Type B pancreatic cell (in vitro differentiated cells): ENCODE data around the gene EYA4. TPM values are rescaled to one million over a fixed set of nuclear protein-coding genes. Genes with fewer than 3 reads are reported as not detected.

Experiments used
- DNase-seq: peaks from one replicate; pipeline ENCODE4 v3.0.0; 2021; ENCODE audit warnings: mixed read lengths; ENCODE audit not compliant: unreplicated experiment; ENCODE audit errors: extremely low spot score
- H3K27ac Mint-ChIP-seq: 2 replicates; pipeline ENCODE4 v1.8.0; 2021; ENCODE audit warnings: mild to moderate bottlenecking, mixed read lengths
- H3K27me3 Mint-ChIP-seq: 2 replicates; pipeline ENCODE4 v1.8.0; 2021; ENCODE audit warnings: mixed read lengths
- H3K36me3 Mint-ChIP-seq: 2 replicates; pipeline ENCODE4 v1.8.0; 2021; ENCODE audit warnings: mixed read lengths
- H3K4me1 Mint-ChIP-seq: one replicate; pipeline ENCODE4 v1.8.0; 2021; ENCODE audit warnings: mixed read lengths; ENCODE audit not compliant: unreplicated experiment
- H3K4me3 Mint-ChIP-seq: 2 replicates; pipeline ENCODE4 v1.8.0; 2021; ENCODE audit warnings: mild to moderate bottlenecking, mixed read lengths
- H3K9me3 Mint-ChIP-seq: 2 replicates; pipeline ENCODE4 v1.8.0; 2021; ENCODE audit warnings: mixed read lengths
- total RNA-seq: library from RNA; stranded (reverse); gene quantifications from 2 replicates; pipeline ENCODE4 v1.2.1, GENCODE V29; 2021; ENCODE audit warnings: low replicate concordance
- TF ChIP-seq, protein P1 (sequence below): fragments of 200-600 bp; sonication (generic); conservative IDR thresholded peaks from 2 replicates; pipeline ENCODE4 v1.5.0; 2021; ENCODE audit warnings: antibody characterized with exemption, mild to moderate bottlenecking

The EYA4 gene
- total RNA-seq, 1 donor from 2014 or later: 29.7 TPM

DNA sequence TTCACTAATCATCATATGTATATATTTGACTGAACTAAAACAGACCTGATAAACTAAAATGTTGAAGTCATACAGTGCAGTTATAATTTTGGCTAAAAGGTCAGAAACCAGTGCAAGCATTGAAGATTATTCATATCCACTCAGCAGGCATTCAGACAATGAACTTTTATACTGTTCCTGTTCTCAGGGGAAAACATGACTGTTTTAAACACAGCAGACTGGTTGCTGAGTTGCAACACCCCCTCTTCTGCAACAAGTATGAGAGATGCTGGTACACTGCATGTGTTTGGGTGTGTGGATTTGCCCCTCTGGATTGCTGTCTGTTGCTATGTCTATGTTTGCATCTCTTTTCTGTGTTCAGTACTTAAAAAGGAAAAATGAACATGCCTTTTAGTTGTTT, 206.8 kb downstream of the EYA4 start:
- TF ChIP-seq, protein P1, sequence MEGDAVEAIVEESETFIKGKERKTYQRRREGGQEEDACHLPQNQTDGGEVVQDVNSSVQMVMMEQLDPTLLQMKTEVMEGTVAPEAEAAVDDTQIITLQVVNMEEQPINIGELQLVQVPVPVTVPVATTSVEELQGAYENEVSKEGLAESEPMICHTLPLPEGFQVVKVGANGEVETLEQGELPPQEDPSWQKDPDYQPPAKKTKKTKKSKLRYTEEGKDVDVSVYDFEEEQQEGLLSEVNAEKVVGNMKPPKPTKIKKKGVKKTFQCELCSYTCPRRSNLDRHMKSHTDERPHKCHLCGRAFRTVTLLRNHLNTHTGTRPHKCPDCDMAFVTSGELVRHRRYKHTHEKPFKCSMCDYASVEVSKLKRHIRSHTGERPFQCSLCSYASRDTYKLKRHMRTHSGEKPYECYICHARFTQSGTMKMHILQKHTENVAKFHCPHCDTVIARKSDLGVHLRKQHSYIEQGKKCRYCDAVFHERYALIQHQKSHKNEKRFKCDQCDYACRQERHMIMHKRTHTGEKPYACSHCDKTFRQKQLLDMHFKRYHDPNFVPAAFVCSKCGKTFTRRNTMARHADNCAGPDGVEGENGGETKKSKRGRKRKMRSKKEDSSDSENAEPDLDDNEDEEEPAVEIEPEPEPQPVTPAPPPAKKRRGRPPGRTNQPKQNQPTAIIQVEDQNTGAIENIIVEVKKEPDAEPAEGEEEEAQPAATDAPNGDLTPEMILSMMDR: no peak
- Mint-ChIP-seq H3K36me3 (peaks cover 4% of the 10 kb centered on the region), H3K4me1 (peaks cover 5% of the 10 kb centered on the region), H3K27ac (no peak overlapping the region), H3K27me3 (no peaks in the 10 kb centered on the region), H3K4me3 (no peak overlapping the region), H3K9me3 (no peaks in the 10 kb centered on the region)
- no peak for DNase-seq

DNA sequence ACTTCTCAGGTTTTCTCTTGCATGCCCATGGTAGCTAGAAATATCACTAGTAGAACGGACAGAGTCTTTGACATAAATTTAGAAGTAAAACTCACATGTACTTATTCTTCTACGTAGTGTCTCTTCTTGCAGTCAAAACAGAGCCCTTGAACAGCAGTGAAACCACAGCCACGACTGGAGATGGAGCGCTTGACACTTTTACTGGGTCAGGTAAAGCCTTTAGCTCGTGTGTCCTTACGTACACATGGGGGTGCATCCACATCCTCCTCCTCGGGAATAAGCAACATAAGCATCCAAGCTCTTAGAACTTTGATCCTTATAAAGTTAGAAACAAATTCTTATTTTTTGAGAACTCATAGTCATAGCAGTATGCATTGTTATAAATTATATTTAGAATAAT, 215.3 kb downstream of the EYA4 start:
- Mint-ChIP-seq H3K9me3 (no peaks in the 10 kb centered on the region), H3K27me3 (no peaks in the 10 kb centered on the region), H3K36me3 (no peaks in the 10 kb centered on the region), H3K27ac (no peak overlapping the region), H3K4me3 (no peak overlapping the region), H3K4me1 (peaks cover 45% of the 10 kb centered on the region)
- TF ChIP-seq, protein P1: no peak
- DNase-seq: no peak

DNA sequence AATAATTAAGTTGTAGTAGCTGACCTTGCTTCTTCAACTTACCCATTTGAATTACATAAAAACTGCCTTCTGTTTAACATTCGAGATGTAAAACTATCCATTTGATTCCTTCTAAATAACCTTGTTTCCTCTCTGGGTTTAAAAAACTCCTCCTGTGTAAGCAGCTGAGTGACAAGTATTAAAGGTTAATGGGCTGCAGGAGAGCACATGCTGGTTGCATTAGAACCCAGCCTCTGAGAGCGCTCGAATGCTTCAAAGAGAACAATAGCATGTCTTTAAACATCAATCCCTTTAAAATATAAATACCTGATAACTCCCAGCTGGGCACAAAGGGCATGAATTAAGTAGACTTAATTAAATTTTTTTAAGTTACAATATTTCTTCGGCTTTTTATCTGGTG, 215.8 kb downstream of the EYA4 start:
- DNase-seq: no peak
- Mint-ChIP-seq H3K27ac (no peak overlapping the region), H3K36me3 (no peaks in the 10 kb centered on the region), H3K27me3 (no peaks in the 10 kb centered on the region), H3K4me3 (no peak overlapping the region), H3K4me1 (peaks cover 43% of the 10 kb centered on the region), H3K9me3 (no peaks in the 10 kb centered on the region)
- TF ChIP-seq, protein P1: no peak

DNA sequence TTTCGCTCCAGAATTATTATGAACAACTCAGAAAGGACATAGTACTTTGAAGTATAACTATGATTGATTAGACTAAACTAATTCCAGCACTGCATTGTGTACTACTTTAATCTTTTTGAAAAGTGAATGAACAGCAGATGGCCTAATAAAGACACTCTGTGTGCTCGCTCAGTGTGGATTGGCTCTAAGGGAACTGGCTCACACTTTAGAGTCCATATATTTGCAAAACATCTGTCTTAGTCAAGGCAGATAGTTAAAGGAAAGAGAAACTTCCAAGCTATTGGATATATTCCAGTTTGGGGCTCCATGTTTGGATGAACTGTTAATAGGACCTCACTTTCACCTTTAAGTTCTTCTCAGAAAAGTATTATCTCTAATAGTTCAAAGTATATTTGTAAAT, 218.9 kb downstream of the EYA4 start:
- peaks cover 8% of the 10 kb centered on the region for H3K36me3 Mint-ChIP-seq
- DNase-seq: no peak
- H3K9me3 Mint-ChIP-seq: no peaks in the 10 kb centered on the region
- peaks cover 40% of the 10 kb centered on the region for H3K4me1 Mint-ChIP-seq
- TF ChIP-seq, protein P1: no peak
- no peaks in the 10 kb centered on the region for H3K27me3 Mint-ChIP-seq
- no peak overlapping the region for H3K4me3 Mint-ChIP-seq
- no peak overlapping the region for H3K27ac Mint-ChIP-seq

DNA sequence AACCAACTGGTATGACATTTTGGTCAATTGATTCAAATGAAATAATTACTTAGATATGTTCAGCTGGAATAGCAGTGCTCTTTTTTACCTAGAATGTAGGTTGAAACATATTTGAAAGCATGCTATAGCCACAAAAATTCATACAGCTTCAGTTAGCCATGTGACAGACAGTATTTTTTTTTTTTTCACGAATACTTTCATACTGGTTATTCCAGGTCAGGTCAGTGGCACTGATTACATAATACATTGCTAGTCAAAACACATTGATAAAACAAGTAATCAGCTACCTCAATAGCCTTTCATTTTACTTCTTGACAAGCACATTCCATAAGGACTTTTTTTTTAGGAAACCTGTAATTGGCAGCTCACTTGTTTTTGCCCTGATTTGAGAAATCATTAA, 222.6 kb downstream of the EYA4 start:
- H3K27me3 Mint-ChIP-seq: no peaks in the 10 kb centered on the region
- H3K27ac Mint-ChIP-seq: no peak overlapping the region
- H3K4me3 Mint-ChIP-seq: no peak overlapping the region
- H3K36me3 Mint-ChIP-seq: peaks cover 22% of the 10 kb centered on the region
- no peak for DNase-seq
- H3K4me1 Mint-ChIP-seq: peaks cover 15% of the 10 kb centered on the region
- peaks cover 5% of the 10 kb centered on the region for H3K9me3 Mint-ChIP-seq
- TF ChIP-seq, protein P1: no peak

DNA sequence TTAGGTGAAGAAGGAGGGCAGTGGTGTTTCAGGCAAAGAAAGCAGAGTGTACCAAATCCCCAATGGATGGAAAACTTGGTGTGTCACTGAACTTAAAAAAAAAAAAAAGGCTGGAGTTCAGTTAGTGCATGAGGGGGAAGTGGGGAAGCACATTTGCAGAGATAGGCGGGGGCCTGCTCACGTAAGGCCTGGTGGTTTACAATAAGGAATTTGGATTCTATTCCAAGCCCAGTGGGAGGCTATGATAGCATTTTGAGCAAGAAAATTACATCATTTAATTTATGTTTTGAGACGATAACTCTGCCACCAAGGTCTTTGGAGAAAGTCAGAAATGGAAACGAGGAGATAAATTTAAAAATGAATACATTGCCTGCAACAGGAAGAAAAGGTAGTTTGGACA, 225.5 kb downstream of the EYA4 start:
- H3K27ac Mint-ChIP-seq: no peak overlapping the region
- no peak for DNase-seq
- H3K4me3 Mint-ChIP-seq: no peak overlapping the region

More for the DNA sequence above, 225.5 kb downstream of the EYA4 start:
- peaks cover 8% of the 10 kb centered on the region for H3K4me1 Mint-ChIP-seq
- peaks cover 30% of the 10 kb centered on the region for H3K36me3 Mint-ChIP-seq
- no peaks in the 10 kb centered on the region for H3K27me3 Mint-ChIP-seq
- peaks cover 5% of the 10 kb centered on the region for H3K9me3 Mint-ChIP-seq
- TF ChIP-seq, protein P1: no peak
